Upper lobe of right lung (tissue), 1 donor: ENCODE data around the gene CAMK1D. TPM values are rescaled to one million over a fixed set of nuclear protein-coding genes. Genes with fewer than 3 reads are reported as not detected.

Experiments
- ATAC-seq: fragments of 200-7000 bp; cut with Tn5 transposase; one replicate; pipeline ENCODE4 v1.9.1; 2020; ENCODE audit warnings: mild to moderate bottlenecking, moderate library complexity
- DNase-seq: peaks from one replicate; pipeline ENCODE4 v3.0.0-alpha.2; 2020
- H3K27ac ChIP-seq: fragments of 200-600 bp; one replicate; pipeline ENCODE4 v1.8.0; 2022
- H3K27me3 ChIP-seq: fragments of 200-600 bp; one replicate; pipeline ENCODE4 v1.8.0; 2022; ENCODE audit warnings: mild to moderate bottlenecking
- H3K36me3 ChIP-seq: fragments of 200-600 bp; one replicate; pipeline ENCODE4 v1.8.0; 2022
- H3K4me1 ChIP-seq: fragments of 200-600 bp; one replicate; pipeline ENCODE4 v1.8.0; 2022
- H3K4me3 ChIP-seq: fragments of 200-600 bp; one replicate; pipeline ENCODE4 v1.8.0; 2022; ENCODE audit warnings: mild to moderate bottlenecking
- H3K9me3 ChIP-seq: fragments of 200-600 bp; one replicate; pipeline ENCODE4 v1.8.0; 2022
- intact Hi-C: fragments of 100-400 bp; cut with DNase I; formaldehyde crosslinking; loops from one replicate; pipeline ENCODE4 v1.11.0; 2022
- total RNA-seq: library from RNA; stranded (reverse); fragmentation: NEBNext Ultra II Directional; extraction: Animal tissue kit (Norgen Biotek cat#: 25700); gene quantifications from one replicate; pipeline ENCODE4 v1.2.1, GENCODE V29; 2021
- TF ChIP-seq, protein P1 (sequence below): fragments of 200-600 bp; IDR thresholded peaks from one replicate; pipeline ENCODE4 v1.8.0; 2022; ENCODE audit warnings: antibody characterized with exemption
- donor health status: DM: no; HTN: yes; CAD: no; lungs with severe emphysema.

CAMK1D gene
- total RNA-seq, 1 donor from 2014 or later, result 17.1 TPM

DNA sequence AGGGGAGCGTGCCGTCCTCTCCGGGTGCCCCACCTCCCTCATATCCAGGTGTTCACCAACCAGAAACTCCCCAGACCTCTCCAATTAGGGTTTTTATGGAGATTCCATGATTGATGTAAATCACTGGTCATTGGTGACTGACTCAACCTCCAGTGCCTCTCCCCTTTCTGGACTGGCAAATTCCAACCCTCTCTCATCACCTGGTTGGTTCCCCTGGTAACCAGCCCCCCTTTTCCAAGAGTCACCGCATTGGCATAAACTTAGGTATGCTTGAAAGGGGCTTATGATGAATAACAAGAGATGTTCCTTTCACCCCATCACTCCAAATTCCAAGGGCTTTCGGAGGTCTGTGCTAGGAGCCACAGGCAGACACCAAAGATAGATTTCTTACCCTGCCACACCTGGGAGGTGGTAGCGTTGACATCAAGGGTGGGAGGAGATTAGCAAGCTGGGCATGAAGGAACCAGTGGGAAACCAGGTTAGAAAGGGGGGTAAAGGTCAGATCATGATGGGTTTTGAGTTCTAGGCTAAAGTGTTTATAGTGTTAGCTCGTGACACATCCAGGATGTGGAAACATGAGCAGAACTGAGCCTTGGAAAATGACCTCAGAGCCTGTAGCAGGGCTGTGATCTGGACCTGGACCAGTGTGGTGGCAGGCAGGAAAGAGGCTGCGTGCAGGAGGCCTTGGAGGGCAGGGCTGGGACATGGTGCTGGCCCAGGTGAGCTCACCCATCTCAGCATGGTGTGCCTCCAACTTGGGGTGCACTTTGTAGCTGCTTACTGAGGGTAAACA, 45.1 kb downstream of the CAMK1D start:
- Histone ChIP-seq H3K36me3 (no peaks in the 10 kb centered on the region), H3K4me3 (no peak overlapping the region), H3K27me3 (no peaks in the 10 kb centered on the region), H3K9me3 (no peaks in the 10 kb centered on the region), H3K27ac (no peak overlapping the region), H3K4me1 (peaks cover 3% of the 10 kb centered on the region)
- TF ChIP-seq, protein P1, sequence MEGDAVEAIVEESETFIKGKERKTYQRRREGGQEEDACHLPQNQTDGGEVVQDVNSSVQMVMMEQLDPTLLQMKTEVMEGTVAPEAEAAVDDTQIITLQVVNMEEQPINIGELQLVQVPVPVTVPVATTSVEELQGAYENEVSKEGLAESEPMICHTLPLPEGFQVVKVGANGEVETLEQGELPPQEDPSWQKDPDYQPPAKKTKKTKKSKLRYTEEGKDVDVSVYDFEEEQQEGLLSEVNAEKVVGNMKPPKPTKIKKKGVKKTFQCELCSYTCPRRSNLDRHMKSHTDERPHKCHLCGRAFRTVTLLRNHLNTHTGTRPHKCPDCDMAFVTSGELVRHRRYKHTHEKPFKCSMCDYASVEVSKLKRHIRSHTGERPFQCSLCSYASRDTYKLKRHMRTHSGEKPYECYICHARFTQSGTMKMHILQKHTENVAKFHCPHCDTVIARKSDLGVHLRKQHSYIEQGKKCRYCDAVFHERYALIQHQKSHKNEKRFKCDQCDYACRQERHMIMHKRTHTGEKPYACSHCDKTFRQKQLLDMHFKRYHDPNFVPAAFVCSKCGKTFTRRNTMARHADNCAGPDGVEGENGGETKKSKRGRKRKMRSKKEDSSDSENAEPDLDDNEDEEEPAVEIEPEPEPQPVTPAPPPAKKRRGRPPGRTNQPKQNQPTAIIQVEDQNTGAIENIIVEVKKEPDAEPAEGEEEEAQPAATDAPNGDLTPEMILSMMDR, result no peak
- intact Hi-C loops, result no loop called here
- ATAC-seq (no peak), DNase-seq (no peak)

DNA sequence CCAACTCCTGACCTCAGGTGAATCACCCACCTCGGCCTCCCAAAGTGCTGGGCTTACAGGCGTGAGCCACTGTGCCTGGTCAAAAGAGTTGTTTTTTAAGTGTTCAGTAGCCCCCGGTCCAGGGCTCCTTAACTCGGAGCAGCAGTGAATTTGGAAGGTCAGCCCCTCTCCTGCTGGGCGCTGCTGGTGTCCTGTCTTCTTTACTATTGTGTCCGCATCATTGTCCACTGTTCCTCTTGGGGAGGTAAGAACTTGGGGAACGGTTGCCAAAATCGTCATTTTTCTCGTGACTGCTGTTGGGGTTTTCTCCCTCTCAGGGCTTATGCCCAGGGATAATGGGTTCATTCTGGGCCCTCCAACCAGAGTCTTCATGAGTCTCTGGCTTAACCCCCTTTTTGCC, 46.7 kb downstream of the CAMK1D start:
- Histone ChIP-seq H3K4me1 (no peaks in the 10 kb centered on the region), H3K4me3 (no peak overlapping the region), H3K36me3 (no peaks in the 10 kb centered on the region), H3K9me3 (no peaks in the 10 kb centered on the region), H3K27ac (no peak overlapping the region), H3K27me3 (no peaks in the 10 kb centered on the region)
- intact Hi-C loops, result no loop called here
- TF ChIP-seq, protein P1, result no peak
- no peak for ATAC-seq
- no peak for DNase-seq

DNA sequence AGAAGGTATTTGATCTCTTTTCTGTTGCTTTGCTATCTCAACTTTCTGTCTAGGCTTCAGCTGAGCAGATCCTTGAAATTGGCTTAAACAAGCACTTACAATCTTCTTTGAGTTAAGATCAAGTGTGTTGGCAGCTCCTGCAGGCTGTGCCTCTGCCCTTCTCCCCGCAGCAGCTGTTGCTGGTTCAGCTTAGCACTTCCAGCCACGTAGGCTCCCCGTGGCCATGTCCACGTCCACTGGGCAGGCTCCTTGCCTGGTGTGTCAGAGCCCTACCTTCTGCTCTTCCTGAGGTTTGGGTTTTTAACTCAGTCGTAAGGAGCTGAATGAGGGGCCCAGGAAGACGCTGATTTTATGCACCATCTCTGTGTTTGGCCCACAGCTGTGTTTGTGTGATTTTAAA, 47.2 kb downstream of the CAMK1D start:
- ATAC-seq (peak; percentile 75), DNase-seq (no peak)
- H3K27ac ChIP-seq, result no peak overlapping the region
- no peaks in the 10 kb centered on the region for H3K9me3 ChIP-seq
- peaks cover 3% of the 10 kb centered on the region for H3K27me3 ChIP-seq
- intact Hi-C loops, result no loop called here
- H3K4me1 ChIP-seq, result no peaks in the 10 kb centered on the region
- H3K36me3 ChIP-seq, result no peaks in the 10 kb centered on the region
- no peak overlapping the region for H3K4me3 ChIP-seq
- TF ChIP-seq, protein P1, result no peak

DNA sequence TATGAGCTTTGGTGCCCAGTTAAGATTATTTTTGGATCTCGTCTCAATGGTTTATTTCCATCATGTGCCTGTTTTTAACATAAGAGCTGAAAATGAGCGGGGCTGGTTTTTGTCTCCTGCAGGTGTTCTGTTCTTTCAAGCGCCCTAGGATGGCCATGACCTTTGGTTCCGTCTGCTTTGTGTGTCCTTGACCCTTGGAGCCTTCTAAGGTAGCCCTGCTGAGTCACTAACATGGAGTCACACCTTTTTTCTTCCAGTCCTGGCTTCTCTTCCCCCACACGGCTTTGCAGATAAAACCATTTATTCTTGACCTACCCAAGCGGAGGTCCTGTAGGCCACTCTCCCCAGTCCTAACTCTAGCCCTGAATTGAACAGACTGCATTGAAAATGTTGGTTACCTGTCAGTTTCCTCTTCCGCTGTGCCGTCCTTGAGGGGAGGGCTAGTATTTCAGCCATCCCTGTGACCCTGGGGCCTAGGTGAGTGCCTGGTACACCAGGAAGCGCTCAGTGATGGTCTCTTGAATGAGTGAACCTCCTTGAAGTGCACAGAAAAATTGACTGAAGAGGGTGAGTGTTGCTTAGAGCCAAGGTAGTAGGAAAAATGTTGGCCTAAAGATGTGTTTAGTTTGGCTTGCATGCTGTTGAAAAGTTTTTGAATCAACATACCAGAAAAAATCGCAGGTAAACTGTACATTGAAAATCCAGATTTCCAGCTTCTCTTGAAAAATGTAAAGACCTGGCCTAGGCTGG, 48.0 kb downstream of the CAMK1D start:
- TF ChIP-seq, protein P1, result no peak
- ATAC-seq (no peak), DNase-seq (no peak)
- H3K27ac ChIP-seq, result no peak overlapping the region
- no peaks in the 10 kb centered on the region for H3K4me1 ChIP-seq
- H3K27me3 ChIP-seq, result peaks cover 4% of the 10 kb centered on the region
- no peaks in the 10 kb centered on the region for H3K9me3 ChIP-seq
- H3K4me3 ChIP-seq, result no peak overlapping the region
- no peaks in the 10 kb centered on the region for H3K36me3 ChIP-seq
- intact Hi-C loops, result no loop called here

DNA sequence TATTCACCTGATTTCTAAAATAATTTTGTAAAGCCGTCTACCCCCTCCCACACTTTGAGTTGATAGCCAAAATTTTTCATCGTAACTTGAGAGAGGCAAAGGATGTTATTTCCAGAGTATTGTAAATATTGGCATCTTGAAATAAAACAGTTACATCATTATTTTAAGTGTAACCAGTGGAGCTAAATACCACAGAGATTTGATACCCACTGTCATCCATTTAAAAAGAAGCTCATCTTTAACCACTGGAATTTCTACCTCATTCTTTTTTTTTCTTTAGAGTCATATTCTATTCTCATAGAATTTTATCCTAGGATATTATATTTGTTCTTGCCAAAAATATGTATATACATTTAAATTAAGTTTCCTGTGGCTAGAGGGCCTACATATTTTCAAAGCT, 48.6 kb downstream of the CAMK1D start:
- TF ChIP-seq, protein P1, result no peak
- H3K36me3 ChIP-seq, result no peaks in the 10 kb centered on the region
- intact Hi-C loops, result no loop called here
- no peaks in the 10 kb centered on the region for H3K9me3 ChIP-seq
- DNase-seq, result no peak
- no peaks in the 10 kb centered on the region for H3K4me1 ChIP-seq
- peaks cover 4% of the 10 kb centered on the region for H3K27me3 ChIP-seq
- no peak overlapping the region for H3K27ac ChIP-seq
- no peak for ATAC-seq
- no peak overlapping the region for H3K4me3 ChIP-seq
